Measurements from ENCODE around the gene ATP13A5.

The ATP13A5 gene

DNA sequence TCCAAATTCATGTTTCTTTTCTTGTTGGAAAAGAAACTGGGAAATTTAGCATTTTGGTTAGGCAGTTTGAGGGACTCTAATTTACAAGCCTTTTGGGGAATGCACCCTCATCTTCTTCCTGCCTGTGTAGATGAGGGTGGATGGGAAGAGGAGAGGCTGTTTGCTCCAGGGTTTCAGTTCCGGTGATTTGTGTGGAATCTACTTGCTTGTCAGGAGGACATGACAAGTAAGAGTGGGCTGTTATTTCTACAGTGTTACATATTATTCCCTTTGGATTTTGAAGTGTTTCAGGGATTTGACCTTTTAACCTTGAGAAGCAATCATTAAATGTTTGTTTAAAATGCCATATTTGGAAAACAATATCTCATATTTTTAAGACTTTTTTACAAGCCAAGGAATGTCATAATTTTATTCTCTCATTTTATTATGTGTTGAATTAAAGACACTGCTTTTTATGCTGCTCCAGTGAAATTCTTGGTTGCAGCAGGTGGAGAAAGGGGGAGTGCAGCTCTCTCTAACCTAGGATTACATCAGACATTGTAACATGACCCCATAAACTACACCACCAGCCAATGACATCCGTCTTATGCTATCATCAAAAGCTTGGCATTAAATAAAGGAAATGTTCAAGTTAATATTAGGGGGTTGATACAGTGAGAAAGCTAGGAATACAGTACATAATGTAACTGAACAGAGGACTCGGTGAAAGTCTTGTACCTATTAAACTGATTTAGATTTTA, 107.3 kb downstream of the ATP13A5 start:
- H3K4me1 ChIP-seq (ENCODE audit: control insufficient read depth, low read length), result no peaks in the 10 kb centered on the region
- TF ChIP-seq EZH2phosphoT487 (IDR thresholded peaks at IDR 0.05; ENCODE audit: borderline replicate concordance, low read length) (no peak), CTCF (IDR thresholded peaks at IDR 0.05; ENCODE audit: low read depth, low read length, poor library complexity, severe bottlenecking) (no peak)
- no peaks in the 10 kb centered on the region for H3K9me3 ChIP-seq (ENCODE audit: control insufficient read depth, insufficient read depth, low read length)
- H3K79me2 ChIP-seq (ENCODE audit: control insufficient read depth, low read length), result no peaks in the 10 kb centered on the region
- no peaks in the 10 kb centered on the region for H3F3A ChIP-seq (ENCODE audit: control insufficient read depth, insufficient read depth)
- H3K27ac ChIP-seq (ENCODE audit: low read depth, low read length), result no peak overlapping the region
- no peaks in the 10 kb centered on the region for H3K9me2 ChIP-seq (replicated peaks; ENCODE audit: control insufficient read depth, low read length)
- no peak overlapping the region for H3K4me3 ChIP-seq (ENCODE audit: low read length)
- no peaks in the 10 kb centered on the region for H3K36me3 ChIP-seq (ENCODE audit: control insufficient read depth, low read length)
- no peaks in the 10 kb centered on the region for H4K20me1 ChIP-seq (ENCODE audit: control insufficient read depth, insufficient read depth, low read depth, low read length)
- no peaks in the 10 kb centered on the region for H3K27me3 ChIP-seq (ENCODE audit: control insufficient read depth, low read length)
- no peak overlapping the region for H3K4me2 ChIP-seq (ENCODE audit: low read length)

DNA sequence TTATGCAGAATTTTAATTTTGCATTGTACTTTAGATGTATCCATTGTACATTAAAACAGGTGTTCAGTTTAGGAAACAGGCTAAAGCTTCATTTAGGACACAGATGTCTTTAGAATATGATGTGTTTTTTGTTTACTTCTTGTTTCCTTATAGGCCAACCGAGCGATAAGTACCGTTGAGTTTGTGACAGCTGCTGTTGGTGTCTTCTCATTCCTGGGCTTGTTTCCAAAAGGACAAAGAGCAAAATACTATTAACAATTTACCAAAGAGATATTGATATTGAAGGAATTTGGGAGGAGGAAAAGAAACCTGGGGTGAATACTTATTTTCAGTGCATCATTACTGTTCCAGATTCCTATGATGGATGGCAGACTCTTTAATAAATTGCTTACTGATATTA, 108.1 kb downstream of the ATP13A5 start:
- Histone ChIP-seq H3K9me2 (replicated peaks; ENCODE audit: control insufficient read depth, low read length) (no peaks in the 10 kb centered on the region), H3K27ac (ENCODE audit: low read depth, low read length) (no peak overlapping the region), H3K36me3 (ENCODE audit: control insufficient read depth, low read length) (no peaks in the 10 kb centered on the region), H3K79me2 (ENCODE audit: control insufficient read depth, low read length) (no peaks in the 10 kb centered on the region), H3K9me3 (ENCODE audit: control insufficient read depth, insufficient read depth, low read length) (no peaks in the 10 kb centered on the region), H4K20me1 (ENCODE audit: control insufficient read depth, insufficient read depth, low read depth, low read length) (no peaks in the 10 kb centered on the region), H3K4me1 (ENCODE audit: control insufficient read depth, low read length) (no peaks in the 10 kb centered on the region), H3F3A (ENCODE audit: control insufficient read depth, insufficient read depth) (no peaks in the 10 kb centered on the region), H3K4me3 (ENCODE audit: low read length) (no peak overlapping the region), H3K27me3 (ENCODE audit: control insufficient read depth, low read length) (no peaks in the 10 kb centered on the region), H3K4me2 (ENCODE audit: low read length) (no peak overlapping the region)
- no peak for TF ChIP-seq CTCF (IDR thresholded peaks at IDR 0.05; ENCODE audit: low read depth, low read length, poor library complexity, severe bottlenecking)
- TF ChIP-seq EZH2phosphoT487 (IDR thresholded peaks at IDR 0.05; ENCODE audit: borderline replicate concordance, low read length), result no peak

- Histone ChIP-seq H3K79me2 (ENCODE audit: control insufficient read depth, low read length) (no peaks in the 10 kb centered on the region), H3K9me3 (ENCODE audit: control insufficient read depth, insufficient read depth, low read length) (no peaks in the 10 kb centered on the region), H3K4me3 (ENCODE audit: low read length) (no peak overlapping the region), H3K27ac (ENCODE audit: low read depth, low read length) (no peak overlapping the region), H4K20me1 (ENCODE audit: control insufficient read depth, insufficient read depth, low read depth, low read length) (no peaks in the 10 kb centered on the region), H3K36me3 (ENCODE audit: control insufficient read depth, low read length) (no peaks in the 10 kb centered on the region), H3F3A (ENCODE audit: control insufficient read depth, insufficient read depth) (no peaks in the 10 kb centered on the region), H3K4me2 (ENCODE audit: low read length) (no peak overlapping the region), H3K27me3 (ENCODE audit: control insufficient read depth, low read length) (no peaks in the 10 kb centered on the region), H3K4me1 (ENCODE audit: control insufficient read depth, low read length) (no peaks in the 10 kb centered on the region), H3K9me2 (replicated peaks; ENCODE audit: control insufficient read depth, low read length) (no peaks in the 10 kb centered on the region)
- no peak for TF ChIP-seq EZH2phosphoT487 (IDR thresholded peaks at IDR 0.05; ENCODE audit: borderline replicate concordance, low read length)
These were observed 109.1 kb downstream of the ATP13A5 start for GRCh38 chr3:193269343-193270028.

DNA sequence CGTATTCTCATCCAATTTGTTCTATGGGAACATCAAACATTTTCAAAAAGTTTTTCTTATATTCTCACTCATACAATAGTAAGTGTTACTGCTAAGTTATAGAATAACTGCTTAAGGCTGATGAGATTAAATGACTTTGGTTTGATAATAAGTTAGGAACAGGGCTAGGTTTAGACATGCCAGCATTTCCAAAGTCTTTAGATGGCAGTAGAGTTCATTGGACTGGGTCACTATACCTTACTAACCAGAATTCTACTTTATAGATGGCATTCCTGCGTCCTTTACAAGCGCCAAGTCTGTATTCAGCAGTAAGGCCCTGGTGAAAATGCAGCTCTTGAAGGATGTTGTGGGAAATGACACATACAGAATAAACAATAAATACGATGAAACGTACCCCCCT, 115.8 kb downstream of the ATP13A5 start:
- no peaks in the 10 kb centered on the region for H3K9me3 ChIP-seq (ENCODE audit: control insufficient read depth, insufficient read depth, low read length)
- no peak overlapping the region for H3K27ac ChIP-seq (ENCODE audit: low read depth, low read length)
- no peak for TF ChIP-seq CTCF (IDR thresholded peaks at IDR 0.05; ENCODE audit: low read depth, low read length, poor library complexity, severe bottlenecking)
- no peak for TF ChIP-seq EZH2phosphoT487 (IDR thresholded peaks at IDR 0.05; ENCODE audit: borderline replicate concordance, low read length)
- no peaks in the 10 kb centered on the region for H3K9me2 ChIP-seq (replicated peaks; ENCODE audit: control insufficient read depth, low read length)
- H3K4me2 ChIP-seq (ENCODE audit: low read length), result no peak overlapping the region
- no peaks in the 10 kb centered on the region for H3F3A ChIP-seq (ENCODE audit: control insufficient read depth, insufficient read depth)
- no peak overlapping the region for H3K4me3 ChIP-seq (ENCODE audit: low read length)
- no peaks in the 10 kb centered on the region for H3K79me2 ChIP-seq (ENCODE audit: control insufficient read depth, low read length)
- no peaks in the 10 kb centered on the region for H3K27me3 ChIP-seq (ENCODE audit: control insufficient read depth, low read length)
- H3K36me3 ChIP-seq (ENCODE audit: control insufficient read depth, low read length), result no peaks in the 10 kb centered on the region
- no peaks in the 10 kb centered on the region for H4K20me1 ChIP-seq (ENCODE audit: control insufficient read depth, insufficient read depth, low read depth, low read length)
- H3K4me1 ChIP-seq (ENCODE audit: control insufficient read depth, low read length), result no peaks in the 10 kb centered on the region

Data from DOHH2 (cell line).